ENCODE data around the gene RAI14.

The RAI14 gene

DNA sequence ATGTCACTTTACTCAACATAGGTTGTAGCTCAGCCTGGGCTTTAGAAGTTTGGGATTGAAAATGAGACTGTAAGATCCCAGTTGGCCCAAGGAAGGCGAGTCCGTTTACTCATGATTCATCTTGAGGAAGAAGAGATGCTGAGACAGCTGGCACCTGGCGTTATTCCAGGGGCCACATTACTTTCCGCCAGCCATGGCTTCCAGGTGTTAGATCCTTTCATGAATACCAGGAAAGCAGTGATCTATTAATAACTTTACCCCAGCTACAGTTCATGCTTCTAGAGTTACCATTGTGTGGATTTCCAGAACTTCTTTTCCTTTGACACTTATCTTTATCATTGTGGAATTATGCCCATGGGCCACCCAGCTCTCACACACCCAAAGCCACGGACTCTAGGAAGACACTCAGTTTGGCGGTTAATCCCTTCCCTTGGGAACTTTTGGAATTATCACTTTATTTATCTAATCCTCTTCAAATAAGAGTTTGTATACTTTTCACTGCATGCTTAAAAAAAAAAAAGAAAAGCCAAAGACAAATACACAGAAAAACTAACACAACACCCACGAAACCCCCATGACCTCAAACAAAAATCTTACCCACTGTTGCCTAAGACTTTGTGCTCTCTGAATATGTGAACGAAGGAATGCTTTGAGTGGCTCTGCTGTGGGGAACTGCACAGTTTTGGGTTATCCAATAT is 26.9 kb downstream of the RAI14 start:
- TF ChIP-seq POLR2A (IDR thresholded peaks at IDR 0.05; ENCODE audit: low read depth, low read length) (no peak), POLR2AphosphoS5 (IDR thresholded peaks at IDR 0.05; ENCODE audit: low read depth, low read length) (no peak), TAF1 (IDR thresholded peaks at IDR 0.05; ENCODE audit: borderline replicate concordance, low read depth, low read length) (no peak)
- DNase-seq (ENCODE audit: insufficient read length) (no peak), FAIRE-seq (no peak)

DNA sequence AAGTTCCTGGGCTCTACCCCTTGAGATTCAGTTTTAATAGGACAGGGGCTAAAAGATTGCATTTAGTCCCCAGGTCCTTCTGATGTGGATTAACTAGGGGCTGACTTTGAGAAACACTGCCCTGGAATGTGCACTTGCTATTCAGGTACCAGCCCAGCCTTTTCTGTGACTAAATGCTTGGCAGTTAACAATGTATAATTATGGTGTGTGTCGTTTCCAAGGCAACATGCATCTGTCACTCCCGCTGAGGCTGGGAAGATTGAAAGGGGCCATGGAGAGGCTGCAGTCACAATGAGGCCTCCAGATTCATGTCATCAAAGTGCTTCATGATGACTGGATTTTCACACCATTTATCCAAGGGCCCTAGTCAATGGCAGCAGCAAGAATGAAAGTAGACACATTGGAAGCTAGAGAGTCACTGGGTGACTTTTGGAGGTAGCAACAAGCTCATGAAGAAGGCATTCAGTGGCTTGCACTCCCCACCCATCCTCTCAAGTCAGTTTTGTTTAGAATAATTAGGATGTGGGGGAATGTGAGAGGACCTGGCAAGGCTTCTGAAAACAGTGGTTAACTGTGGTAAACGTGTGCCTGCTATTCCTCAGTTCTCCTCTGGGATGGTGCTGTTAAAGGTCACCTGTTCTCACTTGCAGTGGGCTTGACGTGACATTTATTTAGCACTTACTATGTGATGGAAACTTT is 28.3 kb downstream of the RAI14 start:
- FAIRE-seq, result no peak
- no peak for DNase-seq (ENCODE audit: insufficient read length)
- TF ChIP-seq TAF1 (IDR thresholded peaks at IDR 0.05; ENCODE audit: borderline replicate concordance, low read depth, low read length), result no peak
- no peak for TF ChIP-seq POLR2A (IDR thresholded peaks at IDR 0.05; ENCODE audit: low read depth, low read length)
- TF ChIP-seq POLR2AphosphoS5 (IDR thresholded peaks at IDR 0.05; ENCODE audit: low read depth, low read length), result no peak

DNA sequence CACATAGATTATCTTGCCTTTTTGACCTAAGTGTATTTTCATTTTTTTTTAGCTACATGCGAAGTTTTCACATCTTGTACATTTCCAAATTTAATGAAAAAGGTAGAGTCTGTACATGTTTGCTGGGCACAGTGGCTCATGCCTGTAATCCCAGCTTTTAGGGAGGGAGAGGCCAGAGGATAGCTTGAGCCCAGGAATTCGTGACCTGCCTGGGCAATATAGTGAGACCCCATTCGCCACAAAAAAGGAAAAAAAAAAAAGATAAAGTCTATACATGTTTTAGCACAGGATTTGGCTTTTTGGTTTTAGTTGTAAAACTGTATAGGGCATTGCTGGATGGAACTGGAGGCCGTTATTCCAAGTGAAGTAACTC is 28.8 kb downstream of the RAI14 start:
- TF ChIP-seq POLR2AphosphoS5 (IDR thresholded peaks at IDR 0.05; ENCODE audit: low read depth, low read length) (no peak), TAF1 (IDR thresholded peaks at IDR 0.05; ENCODE audit: borderline replicate concordance, low read depth, low read length) (no peak), POLR2A (IDR thresholded peaks at IDR 0.05; ENCODE audit: low read depth, low read length) (no peak)
- DNase-seq (ENCODE audit: insufficient read length) (no peak), FAIRE-seq (peak; percentile 5)

DNA sequence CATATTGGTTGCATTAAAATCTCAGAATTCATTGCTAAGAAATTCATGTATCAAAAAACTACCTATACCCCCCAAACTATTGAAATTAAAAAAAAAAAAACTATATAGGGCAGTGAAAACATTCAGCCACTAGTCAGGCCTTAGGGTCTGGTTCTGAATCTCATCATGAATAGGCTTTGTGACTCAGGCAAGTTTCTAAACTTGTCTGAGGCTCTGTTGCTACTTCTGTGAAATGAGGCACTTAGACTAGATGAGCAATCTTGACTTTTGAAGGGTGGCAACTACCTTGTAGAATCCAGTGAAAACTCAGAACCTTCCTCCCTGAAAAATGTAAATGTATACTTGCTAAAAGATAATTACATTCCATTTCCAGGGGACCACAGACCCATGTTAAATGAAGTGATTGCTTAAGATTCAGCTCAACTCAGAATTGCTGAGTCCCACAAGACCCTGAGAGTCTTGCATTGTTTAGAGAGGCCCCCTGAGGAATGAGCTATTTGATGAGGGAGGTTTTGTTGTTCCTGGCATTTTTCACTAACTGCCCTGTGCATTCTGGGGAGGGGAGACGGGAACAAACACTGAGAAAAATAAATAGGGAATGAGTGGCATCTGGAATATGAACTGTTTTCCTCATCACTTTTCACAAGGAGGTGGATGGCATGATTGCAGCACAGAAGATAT is 29.5 kb downstream of the RAI14 start:
- FAIRE-seq (no peak), DNase-seq (ENCODE audit: insufficient read length) (no peak)
- TF ChIP-seq TAF1 (IDR thresholded peaks at IDR 0.05; ENCODE audit: borderline replicate concordance, low read depth, low read length) (no peak), POLR2A (IDR thresholded peaks at IDR 0.05; ENCODE audit: low read depth, low read length) (no peak), POLR2AphosphoS5 (IDR thresholded peaks at IDR 0.05; ENCODE audit: low read depth, low read length) (no peak)

DNA sequence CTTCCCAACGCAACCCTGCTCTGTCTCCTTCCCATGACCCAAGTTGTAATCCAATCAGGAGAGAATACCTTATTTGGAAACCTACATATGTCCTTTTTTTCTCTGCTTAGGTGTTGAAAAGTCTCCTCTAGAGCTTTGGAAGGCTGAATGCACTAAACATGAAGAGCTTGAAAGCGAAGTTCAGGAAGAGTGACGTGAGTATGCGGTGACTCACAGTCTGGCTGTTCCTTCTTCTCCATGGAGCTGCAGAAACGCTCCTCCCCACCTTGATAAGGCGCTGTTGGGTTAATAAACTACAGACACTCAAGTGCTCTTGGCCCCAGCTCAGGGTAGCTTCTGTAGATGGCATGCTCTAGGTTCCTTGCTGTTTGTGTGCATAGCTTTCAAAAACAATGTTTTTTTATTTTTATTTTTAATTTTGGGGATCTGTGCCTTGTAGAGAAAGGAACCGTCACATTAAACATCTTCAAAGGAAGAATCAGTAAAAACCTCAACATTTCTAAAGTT is 30.7 kb downstream of the RAI14 start:
- no peak for DNase-seq (ENCODE audit: insufficient read length)
- TF ChIP-seq TAF1 (IDR thresholded peaks at IDR 0.05; ENCODE audit: borderline replicate concordance, low read depth, low read length), result no peak
- TF ChIP-seq POLR2A (IDR thresholded peaks at IDR 0.05; ENCODE audit: low read depth, low read length), result no peak
- TF ChIP-seq POLR2AphosphoS5 (IDR thresholded peaks at IDR 0.05; ENCODE audit: low read depth, low read length), result no peak
- FAIRE-seq, result no peak

DNA sequence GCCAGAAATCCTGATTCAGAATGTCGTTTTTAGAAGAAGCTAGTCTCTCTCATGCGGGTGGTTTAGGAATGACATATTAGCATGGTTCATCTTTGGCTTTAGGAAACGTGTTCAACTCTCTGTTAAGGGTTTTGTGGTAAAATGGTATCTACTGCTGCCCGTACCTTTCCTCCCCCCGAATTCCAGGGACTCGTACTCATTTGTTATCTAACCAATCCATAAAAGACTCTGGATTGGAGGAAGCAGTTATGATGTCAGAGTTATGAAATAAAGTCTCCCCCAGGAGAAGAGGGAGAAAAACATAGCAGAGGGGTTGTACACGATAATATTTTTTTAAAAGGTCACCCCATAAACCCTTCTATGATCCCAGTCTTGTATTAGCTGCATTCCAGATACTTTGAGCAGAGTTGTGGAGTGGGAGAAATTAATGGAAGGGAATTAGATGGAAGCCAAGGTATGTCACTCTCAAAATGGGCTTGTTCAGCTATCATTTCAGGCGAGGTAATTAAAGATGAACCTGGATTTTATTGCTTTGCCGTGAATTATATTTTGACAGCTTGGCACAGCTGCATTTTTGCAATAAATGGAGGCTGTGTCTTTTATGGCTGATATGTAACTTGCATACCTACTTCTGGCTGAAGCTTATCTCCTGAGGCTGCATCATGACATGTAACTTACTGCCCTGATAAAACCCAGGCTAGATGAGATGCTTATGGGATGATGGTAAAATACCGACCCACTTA is 31.3 kb downstream of the RAI14 start:
- FAIRE-seq (no peak), DNase-seq (ENCODE audit: insufficient read length) (no peak)
- TF ChIP-seq POLR2A (IDR thresholded peaks at IDR 0.05; ENCODE audit: low read depth, low read length) (no peak), POLR2AphosphoS5 (IDR thresholded peaks at IDR 0.05; ENCODE audit: low read depth, low read length) (no peak), TAF1 (IDR thresholded peaks at IDR 0.05; ENCODE audit: borderline replicate concordance, low read depth, low read length) (no peak)

DNA sequence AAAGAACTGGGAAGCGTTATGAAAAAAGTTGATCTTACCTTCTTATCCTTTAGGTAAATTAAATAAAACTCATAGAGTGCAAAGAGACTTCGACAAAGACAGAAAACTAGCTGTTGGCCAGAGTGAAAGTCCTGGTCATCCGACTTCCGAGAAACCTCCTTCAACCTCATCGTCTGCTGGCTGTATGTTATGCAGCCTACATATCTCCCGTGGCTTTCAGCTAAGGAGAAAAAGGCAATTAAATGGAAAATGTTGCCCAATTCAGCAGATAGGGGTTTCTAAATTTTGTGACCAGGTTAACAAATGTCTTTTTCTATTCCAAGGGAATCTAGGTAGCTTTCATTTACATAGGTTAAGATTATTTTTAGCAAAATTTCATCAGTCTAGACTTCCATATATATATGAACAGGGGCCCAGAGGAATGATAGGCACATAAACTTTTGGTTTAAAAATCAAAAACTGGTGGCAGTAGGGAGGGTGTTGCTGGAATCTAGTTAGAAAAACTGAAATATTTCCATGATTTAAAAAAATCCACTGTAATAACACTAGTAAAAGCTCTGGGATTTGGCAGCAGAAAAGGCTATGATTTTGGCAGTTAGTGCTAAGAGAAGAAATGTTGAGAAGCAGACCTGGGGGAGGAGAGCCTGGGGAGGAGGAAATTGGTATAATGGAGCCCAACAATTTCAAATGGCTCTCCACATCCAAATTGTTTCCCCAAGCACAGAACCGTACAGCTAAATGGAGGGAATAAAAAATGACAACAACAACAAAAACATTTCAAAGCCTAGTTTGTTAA is 32.1 kb downstream of the RAI14 start:
- FAIRE-seq (no peak), DNase-seq (ENCODE audit: insufficient read length) (no peak)
- TF ChIP-seq POLR2A (IDR thresholded peaks at IDR 0.05; ENCODE audit: low read depth, low read length), result no peak
- TF ChIP-seq TAF1 (IDR thresholded peaks at IDR 0.05; ENCODE audit: borderline replicate concordance, low read depth, low read length), result no peak
- no peak for TF ChIP-seq POLR2AphosphoS5 (IDR thresholded peaks at IDR 0.05; ENCODE audit: low read depth, low read length)

DNA sequence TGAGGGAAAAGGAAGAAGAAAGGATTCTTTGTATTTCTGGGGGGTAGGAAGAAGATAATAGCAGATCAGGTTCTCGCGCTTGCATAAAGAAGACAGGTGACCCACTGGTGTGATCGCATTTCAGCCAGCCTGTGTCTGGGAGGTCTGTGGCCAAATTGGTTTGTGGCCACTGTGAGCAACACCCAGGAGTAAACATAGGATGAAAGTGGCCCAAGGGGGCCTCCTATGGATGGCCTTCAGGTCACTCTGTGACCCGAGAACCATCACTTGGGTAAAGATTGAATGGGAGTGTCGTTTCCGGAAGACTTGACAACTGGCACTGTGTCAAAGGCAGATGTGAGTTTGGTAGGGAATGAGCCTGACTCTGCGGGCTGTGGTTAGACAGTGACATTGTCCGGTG is 34.2 kb downstream of the RAI14 start:
- DNase-seq (ENCODE audit: insufficient read length), result no peak
- TF ChIP-seq TAF1 (IDR thresholded peaks at IDR 0.05; ENCODE audit: borderline replicate concordance, low read depth, low read length) (no peak), POLR2AphosphoS5 (IDR thresholded peaks at IDR 0.05; ENCODE audit: low read depth, low read length) (no peak), POLR2A (IDR thresholded peaks at IDR 0.05; ENCODE audit: low read depth, low read length) (no peak)
- FAIRE-seq, result no peak

DNA sequence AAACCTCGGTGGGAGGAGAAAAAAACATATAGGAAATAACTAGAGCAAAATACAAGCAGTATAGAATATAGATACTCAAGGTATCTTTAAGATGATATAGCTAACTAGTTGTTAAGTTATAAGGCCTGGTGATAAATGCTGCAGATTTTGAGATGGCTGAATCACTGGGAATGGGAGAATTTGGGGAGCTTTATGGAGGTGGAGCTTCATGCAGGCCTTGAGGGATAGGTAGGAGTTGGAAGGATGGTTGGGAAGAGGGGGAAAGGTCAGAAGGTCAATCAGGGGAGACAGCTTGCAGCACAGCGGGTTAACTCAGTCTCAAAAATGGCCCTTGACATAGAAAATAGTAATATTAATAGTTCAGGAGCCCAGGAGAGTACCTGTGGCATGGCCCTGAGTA is 34.8 kb downstream of the RAI14 start:
- FAIRE-seq (no peak), DNase-seq (ENCODE audit: insufficient read length) (no peak)
- no peak for TF ChIP-seq POLR2A (IDR thresholded peaks at IDR 0.05; ENCODE audit: low read depth, low read length)
- TF ChIP-seq POLR2AphosphoS5 (IDR thresholded peaks at IDR 0.05; ENCODE audit: low read depth, low read length), result no peak
- TF ChIP-seq TAF1 (IDR thresholded peaks at IDR 0.05; ENCODE audit: borderline replicate concordance, low read depth, low read length), result no peak

DNA sequence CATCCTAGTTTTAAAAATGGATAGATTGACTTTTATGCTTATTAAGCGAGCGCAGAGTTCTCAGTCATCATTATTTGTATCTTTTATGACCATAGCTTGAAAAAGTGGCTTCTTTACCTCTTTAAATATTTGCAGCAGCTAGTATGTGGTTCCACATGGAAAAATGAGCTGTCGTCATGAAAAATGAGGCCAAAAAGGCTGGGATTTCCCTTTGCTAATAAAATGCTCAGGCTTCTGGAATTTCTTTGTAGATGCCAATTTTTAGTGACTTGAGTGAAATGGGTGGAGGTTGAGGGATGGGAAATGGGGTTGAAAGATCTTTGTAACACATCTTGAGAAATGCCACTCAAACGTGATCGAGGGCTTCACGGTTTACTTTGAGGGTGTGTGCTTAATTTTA is 35.2 kb downstream of the RAI14 start:
- TF ChIP-seq POLR2A (IDR thresholded peaks at IDR 0.05; ENCODE audit: low read depth, low read length) (no peak), POLR2AphosphoS5 (IDR thresholded peaks at IDR 0.05; ENCODE audit: low read depth, low read length) (no peak), TAF1 (IDR thresholded peaks at IDR 0.05; ENCODE audit: borderline replicate concordance, low read depth, low read length) (no peak)
- FAIRE-seq, result no peak
- DNase-seq (ENCODE audit: insufficient read length), result no peak

All from GM12892 (cell line).